Mesothelial cell of epicardium (in vitro differentiated cells): ENCODE measurements around the gene PRKG2. TPM values are rescaled to one million over a fixed set of nuclear protein-coding genes. Genes with fewer than 3 reads are reported as not detected.

Experiments used
- DNase-seq, 2 experiments: peaks; one replicate each; pipeline ENCODE4 v3.0.0; 2021; ENCODE audit warnings: low spot score in 2 of 2; ENCODE audit not compliant: unreplicated experiment in 2 of 2
- H3K27ac Mint-ChIP-seq: 2 replicates; pipeline ENCODE4 v1.8.0; 2021; ENCODE audit warnings: mixed read lengths
- H3K27me3 Mint-ChIP-seq: 2 replicates; pipeline ENCODE4 v1.8.0; 2021; ENCODE audit warnings: low read depth, mixed read lengths
- H3K36me3 Mint-ChIP-seq: 2 replicates; pipeline ENCODE4 v1.8.0; 2021; ENCODE audit warnings: mixed read lengths
- H3K4me1 Mint-ChIP-seq: 2 replicates; pipeline ENCODE4 v1.8.0; 2021; ENCODE audit warnings: mixed read lengths
- H3K4me3 Mint-ChIP-seq: 2 replicates; pipeline ENCODE4 v1.8.0; 2021; ENCODE audit warnings: mild to moderate bottlenecking, moderate library complexity, mixed read lengths
- H3K9me3 Mint-ChIP-seq: 2 replicates; pipeline ENCODE4 v1.8.0; 2021; ENCODE audit warnings: mixed read lengths
- total RNA-seq: library from RNA; stranded (reverse); gene quantifications from 3 replicates; pipeline ENCODE4 v1.2.1, GENCODE V29; 2021
- TF ChIP-seq, protein P1 (sequence below): fragments of 200-600 bp; sonication (generic); IDR thresholded peaks from one replicate; pipeline ENCODE4 v1.5.0; 2021; ENCODE audit warnings: antibody characterized with exemption; ENCODE audit not compliant: unreplicated experiment

Gene PRKG2, protein sequence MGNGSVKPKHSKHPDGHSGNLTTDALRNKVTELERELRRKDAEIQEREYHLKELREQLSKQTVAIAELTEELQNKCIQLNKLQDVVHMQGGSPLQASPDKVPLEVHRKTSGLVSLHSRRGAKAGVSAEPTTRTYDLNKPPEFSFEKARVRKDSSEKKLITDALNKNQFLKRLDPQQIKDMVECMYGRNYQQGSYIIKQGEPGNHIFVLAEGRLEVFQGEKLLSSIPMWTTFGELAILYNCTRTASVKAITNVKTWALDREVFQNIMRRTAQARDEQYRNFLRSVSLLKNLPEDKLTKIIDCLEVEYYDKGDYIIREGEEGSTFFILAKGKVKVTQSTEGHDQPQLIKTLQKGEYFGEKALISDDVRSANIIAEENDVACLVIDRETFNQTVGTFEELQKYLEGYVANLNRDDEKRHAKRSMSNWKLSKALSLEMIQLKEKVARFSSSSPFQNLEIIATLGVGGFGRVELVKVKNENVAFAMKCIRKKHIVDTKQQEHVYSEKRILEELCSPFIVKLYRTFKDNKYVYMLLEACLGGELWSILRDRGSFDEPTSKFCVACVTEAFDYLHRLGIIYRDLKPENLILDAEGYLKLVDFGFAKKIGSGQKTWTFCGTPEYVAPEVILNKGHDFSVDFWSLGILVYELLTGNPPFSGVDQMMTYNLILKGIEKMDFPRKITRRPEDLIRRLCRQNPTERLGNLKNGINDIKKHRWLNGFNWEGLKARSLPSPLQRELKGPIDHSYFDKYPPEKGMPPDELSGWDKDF
- total RNA-seq, result 0.83 to 1.6 TPM (median 0.90 TPM) in 3 replicates

DNA sequence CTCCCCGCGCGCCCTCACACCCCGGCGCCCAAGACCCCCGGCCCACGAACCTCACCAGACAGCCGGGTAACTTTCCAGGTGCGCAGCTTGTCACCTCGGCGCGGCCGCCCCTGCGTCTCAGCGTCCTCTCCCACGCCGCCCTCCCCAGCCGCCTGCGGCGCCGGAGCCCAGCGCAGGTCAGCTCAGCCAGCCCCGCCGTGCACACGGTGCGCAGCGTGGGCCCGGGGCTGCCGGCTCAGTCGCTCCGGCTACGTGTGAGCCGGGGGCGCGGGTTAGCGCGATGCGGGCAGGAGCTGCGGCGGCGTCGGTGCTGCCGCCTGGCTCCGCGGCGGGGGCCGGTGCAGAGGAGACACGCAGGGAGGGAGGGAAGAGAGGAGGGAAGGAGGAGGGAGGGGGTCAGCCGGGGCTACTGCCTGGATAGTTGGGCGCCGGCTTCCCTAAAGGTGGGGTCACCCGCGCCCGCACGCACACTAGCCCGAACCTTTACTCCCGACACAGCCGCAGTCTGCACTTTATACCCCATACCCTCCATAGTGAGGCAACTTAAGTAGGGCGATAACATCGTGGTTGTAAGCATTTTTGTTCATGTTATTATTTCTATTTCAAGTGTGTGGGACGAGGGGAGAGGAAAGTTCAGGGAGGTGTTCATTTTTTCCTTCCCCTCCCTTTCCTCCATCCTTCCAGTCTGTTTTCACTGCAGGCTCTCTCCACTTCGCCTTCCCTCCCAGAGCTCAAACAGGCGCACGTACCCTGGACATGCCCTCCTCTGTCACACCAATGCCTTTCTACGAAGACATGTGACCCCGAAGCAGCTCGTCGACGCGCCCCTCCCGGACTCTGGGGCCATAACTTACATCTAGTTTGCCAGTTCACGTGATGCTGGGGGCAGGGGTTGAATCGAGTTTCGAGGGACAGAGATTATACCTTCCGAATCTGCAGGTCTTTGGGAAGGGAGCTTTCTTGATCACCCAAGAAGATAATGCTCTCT, at the start of gene PRKG2:
Gene PRKG2, minus strand, starts transcription at position 342 of the 988 bp plus-strand sequence. CDS start 10,175 bp downstream, outside the sequence.
- no peaks in the 10 kb centered on the region for H3K36me3 Mint-ChIP-seq
- TF ChIP-seq, protein P1, sequence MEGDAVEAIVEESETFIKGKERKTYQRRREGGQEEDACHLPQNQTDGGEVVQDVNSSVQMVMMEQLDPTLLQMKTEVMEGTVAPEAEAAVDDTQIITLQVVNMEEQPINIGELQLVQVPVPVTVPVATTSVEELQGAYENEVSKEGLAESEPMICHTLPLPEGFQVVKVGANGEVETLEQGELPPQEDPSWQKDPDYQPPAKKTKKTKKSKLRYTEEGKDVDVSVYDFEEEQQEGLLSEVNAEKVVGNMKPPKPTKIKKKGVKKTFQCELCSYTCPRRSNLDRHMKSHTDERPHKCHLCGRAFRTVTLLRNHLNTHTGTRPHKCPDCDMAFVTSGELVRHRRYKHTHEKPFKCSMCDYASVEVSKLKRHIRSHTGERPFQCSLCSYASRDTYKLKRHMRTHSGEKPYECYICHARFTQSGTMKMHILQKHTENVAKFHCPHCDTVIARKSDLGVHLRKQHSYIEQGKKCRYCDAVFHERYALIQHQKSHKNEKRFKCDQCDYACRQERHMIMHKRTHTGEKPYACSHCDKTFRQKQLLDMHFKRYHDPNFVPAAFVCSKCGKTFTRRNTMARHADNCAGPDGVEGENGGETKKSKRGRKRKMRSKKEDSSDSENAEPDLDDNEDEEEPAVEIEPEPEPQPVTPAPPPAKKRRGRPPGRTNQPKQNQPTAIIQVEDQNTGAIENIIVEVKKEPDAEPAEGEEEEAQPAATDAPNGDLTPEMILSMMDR, result no peak
- DNase-seq, result peak in 1 of 2 experiments; percentile 43

DNA sequence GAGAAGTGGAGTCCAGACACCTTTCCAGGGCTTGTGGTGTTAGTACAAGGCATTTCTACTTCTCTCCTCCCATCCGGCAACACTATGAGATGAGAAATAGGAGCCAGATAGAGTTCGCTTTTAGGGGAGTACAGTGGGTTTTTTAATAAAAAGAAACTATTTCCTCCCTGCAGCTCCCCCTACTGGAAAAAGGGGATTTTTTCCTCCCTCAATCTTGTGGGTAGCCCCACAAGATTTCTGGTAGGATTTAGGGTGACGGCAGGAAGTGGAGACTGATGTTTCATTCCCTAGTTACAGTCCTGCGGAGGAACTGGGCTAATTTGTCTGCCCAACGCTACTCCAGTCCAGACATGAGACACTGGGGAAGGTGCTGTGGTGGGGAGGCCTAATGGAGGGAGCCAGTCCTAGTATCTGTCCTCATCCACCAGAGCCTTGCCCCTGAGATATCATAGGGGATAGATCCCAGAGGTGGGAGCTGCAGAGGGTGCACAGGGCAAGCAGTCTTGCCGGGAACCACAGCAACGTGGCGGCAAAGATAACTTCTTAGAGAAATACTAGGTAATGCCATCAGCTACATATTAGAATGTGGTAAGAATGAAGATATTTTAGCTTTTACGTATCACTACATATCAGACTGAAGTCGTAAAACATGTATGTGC, 45.5 kb upstream of the PRKG2 start:
- peaks cover 6% of the 10 kb centered on the region for H3K27me3 Mint-ChIP-seq
- DNase-seq, result no peak
- no peak overlapping the region for H3K4me3 Mint-ChIP-seq
- H3K27ac Mint-ChIP-seq, result no peak overlapping the region
- no peaks in the 10 kb centered on the region for H3K36me3 Mint-ChIP-seq
- H3K9me3 Mint-ChIP-seq, result peaks cover 8% of the 10 kb centered on the region
- TF ChIP-seq, protein P1, result peak; percentile 32
- peaks cover 30% of the 10 kb centered on the region for H3K4me1 Mint-ChIP-seq

More for the DNA sequence above, at the start of gene PRKG2:
- Mint-ChIP-seq H3K27me3 (peaks cover 68% of the 10 kb centered on the region), H3K4me3 (peak within 1 kb of the TSS; percentile 70), H3K27ac (no peak within 1 kb of the TSS), H3K4me1 (peaks cover 10% of the 10 kb centered on the region), H3K9me3 (peaks cover 5% of the 10 kb centered on the region)

DNA sequence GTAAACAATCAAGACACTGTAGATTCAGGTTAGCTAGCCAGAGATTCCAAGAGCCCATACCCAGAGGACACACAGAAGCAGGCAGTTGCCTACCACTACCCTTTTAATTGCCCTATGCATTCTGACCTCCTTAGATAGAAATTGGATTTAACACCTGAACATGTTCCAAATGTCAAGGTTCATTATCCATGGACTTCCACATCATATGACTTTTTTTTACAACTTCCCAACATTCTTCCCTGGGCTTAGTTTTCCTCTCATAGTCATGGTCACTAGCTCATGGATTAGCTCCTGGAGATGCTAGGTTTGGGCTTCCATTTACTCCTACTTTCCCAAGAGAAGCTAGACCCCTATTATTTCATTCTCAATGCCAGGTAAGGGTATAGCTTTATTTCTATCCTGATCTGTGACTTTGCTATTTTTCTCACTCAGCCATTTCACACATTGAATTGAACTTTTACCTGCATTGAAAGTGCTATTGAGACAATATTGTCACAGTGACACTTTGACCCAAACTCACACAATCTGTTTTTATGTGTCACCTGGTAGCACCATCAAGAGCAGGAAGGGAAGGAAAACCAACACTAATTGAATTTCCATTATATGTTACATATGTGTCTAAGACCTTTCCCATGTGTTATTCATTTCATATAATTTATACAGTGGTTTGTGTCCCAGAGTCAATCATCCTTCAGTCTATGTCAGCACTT, 44.0 kb upstream of the PRKG2 start:
- H3K36me3 Mint-ChIP-seq, result no peaks in the 10 kb centered on the region
- TF ChIP-seq, protein P1, result no peak
- peaks cover 33% of the 10 kb centered on the region for H3K4me1 Mint-ChIP-seq
- H3K9me3 Mint-ChIP-seq, result no peaks in the 10 kb centered on the region
- DNase-seq, result no peak
- peaks cover 7% of the 10 kb centered on the region for H3K27me3 Mint-ChIP-seq
- peak overlapping the region; percentile 48 for H3K27ac Mint-ChIP-seq
- H3K4me3 Mint-ChIP-seq, result no peak overlapping the region

DNA sequence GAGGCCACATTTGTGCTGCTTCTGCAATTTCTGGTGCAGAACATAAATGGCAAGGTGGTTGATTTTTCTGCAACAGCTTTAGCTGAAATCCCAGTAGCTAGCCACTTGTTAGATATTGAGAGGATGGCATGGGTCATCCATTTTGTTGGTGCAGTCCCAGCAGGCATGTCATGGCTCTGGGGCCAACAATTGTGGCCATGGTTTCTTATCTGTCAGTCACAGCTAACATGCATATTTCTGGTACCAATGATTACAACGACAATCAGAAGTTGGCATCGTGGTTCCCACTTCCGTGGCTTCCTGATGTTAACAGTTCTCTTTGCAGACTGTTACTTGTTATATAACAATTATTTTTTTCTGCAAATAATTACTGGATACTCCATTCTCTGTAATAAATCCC, 42.8 kb upstream of the PRKG2 start:
- Mint-ChIP-seq H3K36me3 (no peaks in the 10 kb centered on the region), H3K27me3 (peaks cover 13% of the 10 kb centered on the region), H3K9me3 (no peaks in the 10 kb centered on the region), H3K4me1 (peaks cover 33% of the 10 kb centered on the region), H3K27ac (no peak overlapping the region), H3K4me3 (no peak overlapping the region)
- TF ChIP-seq, protein P1, result no peak
- no peak for DNase-seq
